HG02981 (cell line): ENCODE data around the gene TNFRSF18.

Experiments
- ATAC-seq: cut with Tn5 transposase; IDR thresholded peaks from one replicate; pipeline ENCODE4 v1.9.1; 2021; ENCODE audit warnings: mild to moderate bottlenecking, moderate library complexity; ENCODE audit not compliant: unreplicated experiment

The TNFRSF18 gene

GRCh38 chr1:1228596-1229321 lies 22.4 kb upstream of the TNFRSF18 start:
- no peak for ATAC-seq

GRCh38 chr1:1228187-1228586 lies 21.8 kb upstream of the TNFRSF18 start:
- ATAC-seq, result no peak

- ATAC-seq, result no peak
These were observed 21.0 kb upstream of the TNFRSF18 start for GRCh38 chr1:1227386-1227785.

- ATAC-seq, result no peak
These were observed 20.4 kb upstream of the TNFRSF18 start for GRCh38 chr1:1226566-1227362.

- ATAC-seq, result no peak
These were observed 19.5 kb upstream of the TNFRSF18 start for GRCh38 chr1:1225913-1226312.

- ATAC-seq, result no peak
These were observed 18.9 kb upstream of the TNFRSF18 start for GRCh38 chr1:1225238-1225845.

- ATAC-seq, result no peak
These were observed 17.5 kb upstream of the TNFRSF18 start for GRCh38 chr1:1223891-1224290.

GRCh38 chr1:1223321-1223720 lies 16.9 kb upstream of the TNFRSF18 start:
- ATAC-seq, result no peak

GRCh38 chr1:1222575-1223225 lies 16.3 kb upstream of the TNFRSF18 start:
- ATAC-seq, result no peak

- no peak for ATAC-seq
These were observed 15.6 kb upstream of the TNFRSF18 start for GRCh38 chr1:1221887-1222574.

GRCh38 chr1:1220197-1220596 lies 13.8 kb upstream of the TNFRSF18 start:
- ATAC-seq, result no peak

- no peak for ATAC-seq
These were observed 12.9 kb upstream of the TNFRSF18 start for GRCh38 chr1:1219341-1219740.

GRCh38 chr1:1218524-1219200 lies 12.3 kb upstream of the TNFRSF18 start:
- ATAC-seq, result no peak

GRCh38 chr1:1217621-1218523 lies 11.5 kb upstream of the TNFRSF18 start:
- no peak for ATAC-seq

GRCh38 chr1:1216770-1217620 lies 10.6 kb upstream of the TNFRSF18 start:
- no peak for ATAC-seq

- no peak for ATAC-seq
These were observed 9.7 kb upstream of the TNFRSF18 start for GRCh38 chr1:1215881-1216605.

GRCh38 chr1:1215080-1215676 lies 8.8 kb upstream of the TNFRSF18 start:
- ATAC-seq, result no peak
